Measurements from ENCODE around the gene CALD1.
A peak's percentile ranks its signal among the peaks of the same experiment; 100 is the strongest.

The CALD1 gene

DNA sequence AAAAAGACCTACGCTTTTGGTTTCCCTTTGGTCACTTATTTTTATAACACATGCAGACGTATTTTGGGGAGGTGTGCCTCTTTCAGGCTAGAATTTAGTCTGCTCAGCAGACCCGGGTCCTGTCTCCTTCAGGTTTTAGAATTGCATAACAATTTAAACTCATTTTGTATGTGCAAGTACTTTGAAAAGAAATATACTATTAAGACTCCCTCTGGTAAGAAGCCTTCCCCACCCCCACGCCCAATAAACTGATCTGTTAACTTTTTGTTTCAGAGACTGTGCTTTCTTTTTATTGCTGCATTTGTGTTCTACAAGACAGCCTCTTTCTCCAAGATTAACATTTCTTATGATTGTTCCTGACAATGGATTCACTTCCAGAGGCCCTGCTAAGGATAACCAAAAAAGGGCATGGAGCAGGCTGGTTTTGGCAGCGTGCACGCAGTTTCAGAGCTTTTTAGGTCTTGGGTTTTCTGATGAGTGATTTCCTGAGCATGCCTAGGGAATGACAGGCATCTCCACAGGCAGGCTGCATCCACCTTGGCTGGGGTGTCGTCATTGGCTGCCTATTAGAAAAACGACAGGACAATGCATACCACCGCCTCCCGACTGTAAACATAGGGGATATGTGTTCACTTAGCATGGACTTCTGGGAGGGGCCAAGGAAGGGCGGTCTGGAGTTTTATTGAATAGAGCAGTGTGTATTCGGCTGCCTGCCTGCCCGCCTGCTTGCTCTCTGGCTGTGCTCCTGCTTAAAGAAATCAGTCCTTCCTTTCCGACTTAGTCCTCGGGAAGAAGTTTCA is at the start of gene CALD1:
CALD1 (plus strand) TSS at position 694 of the 800 bp plus-strand sequence. CDS start 88,100 bp downstream, outside the sequence.
- Histone ChIP-seq H3K9ac (peak within 1 kb of the TSS; percentile 51 to 79 (median 69)), H3K4me2 (peak within 1 kb of the TSS; percentile 55 to 89 (median 76)), H3K4me1 (peaks cover 50 to 72% (median 60%) of the 10 kb centered on the region in 10 experiments), H3K4me3 (peak within 1 kb of the TSS; percentile 47 to 69 (median 61)), H3K27ac (peak within 1 kb of the TSS in 10 of 11 experiments; percentile 14 to 72 (median 66); a peak in 18 of 22 replicates), H4K20me1 (no peaks in the 10 kb centered on the region), H3K9me3 (replicated peaks in 1 of 11) (peaks cover 0 to 18% (median 13%) of the 10 kb centered on the region in 11 experiments; a peak in 13 of 22 replicates), H3K36me3 (peaks cover 0 to 12% (median 0%) of the 10 kb centered on the region in 11 experiments; a peak in 3 of 22 replicates), H3K27me3 (no peaks in the 10 kb centered on the region; a peak in 1 of 22 replicates)
- no peak for TF ChIP-seq Cebpa-rat (IDR thresholded peaks at IDR 0.05)

GRCh38 chr7:134729895-134730294 is 49.5 kb upstream of the CALD1 start:
- no peaks in the 10 kb centered on the region for H4K20me1 ChIP-seq
- 0 out of 22 replicates have a peak overlapping the region, but pooled peaks of 2 of the 11 experiments have one; percentile 14 to 24 for H3K9ac ChIP-seq
- peaks cover 26 to 60% (median 39%) of the 10 kb centered on the region in 10 experiments for H3K4me1 ChIP-seq
- H3K27me3 ChIP-seq, result no peaks in the 10 kb centered on the region
- H3K27ac ChIP-seq, result peak overlapping the region in 5 of 11 experiments; percentile 17 to 44 (median 28); a peak in 2 of 22 replicates
- H3K36me3 ChIP-seq, result 0 out of 22 replicates have a peak, but pooled peaks cover 0 to 4% (median 0%) of the 10 kb centered on the region in 11 experiments
- no peak overlapping the region for H3K4me3 ChIP-seq
- peaks cover 0 to 33% (median 20%) of the 10 kb centered on the region in 11 experiments; a peak in 19 of 22 replicates for H3K9me3 ChIP-seq (replicated peaks in 1 of 11)
- peak overlapping the region; percentile 13 to 66 (median 54); a peak in 18 of 22 replicates for H3K4me2 ChIP-seq
- TF ChIP-seq Cebpa-rat (IDR thresholded peaks at IDR 0.05), result no peak

- Histone ChIP-seq H4K20me1 (no peaks in the 10 kb centered on the region), H3K9ac (no peak overlapping the region), H3K27me3 (no peaks in the 10 kb centered on the region), H3K4me3 (no peak overlapping the region), H3K4me1 (peaks cover 26 to 60% (median 39%) of the 10 kb centered on the region in 10 experiments), H3K9me3 (replicated peaks in 1 of 11) (peaks cover 0 to 33% (median 17%) of the 10 kb centered on the region in 11 experiments; a peak in 19 of 22 replicates), H3K36me3 (0 out of 22 replicates have a peak, but pooled peaks cover 0 to 4% (median 0%) of the 10 kb centered on the region in 11 experiments), H3K4me2 (peak overlapping the region in 10 of 11 experiments; percentile 2 to 49 (median 42); a peak in 10 of 22 replicates), H3K27ac (no peak overlapping the region)
- no peak for TF ChIP-seq Cebpa-rat (IDR thresholded peaks at IDR 0.05)
These were observed 49.0 kb upstream of the CALD1 start for GRCh38 chr7:134730411-134730829.

GRCh38 chr7:134731616-134732015 is 47.8 kb upstream of the CALD1 start:
- Histone ChIP-seq H3K4me1 (peaks cover 26 to 60% (median 46%) of the 10 kb centered on the region in 10 experiments), H3K27ac (no peak overlapping the region), H3K36me3 (0 out of 22 replicates have a peak, but pooled peaks cover 0 to 2% (median 0%) of the 10 kb centered on the region in 11 experiments), H3K4me2 (peak overlapping the region; percentile 1 to 49 (median 30); a peak in 15 of 22 replicates), H3K27me3 (no peaks in the 10 kb centered on the region), H3K9ac (no peak overlapping the region), H3K4me3 (no peak overlapping the region), H4K20me1 (no peaks in the 10 kb centered on the region), H3K9me3 (replicated peaks in 1 of 11) (peaks cover 0 to 26% (median 12%) of the 10 kb centered on the region in 11 experiments; a peak in 11 of 22 replicates)
- TF ChIP-seq Cebpa-rat (IDR thresholded peaks at IDR 0.05), result no peak

DNA sequence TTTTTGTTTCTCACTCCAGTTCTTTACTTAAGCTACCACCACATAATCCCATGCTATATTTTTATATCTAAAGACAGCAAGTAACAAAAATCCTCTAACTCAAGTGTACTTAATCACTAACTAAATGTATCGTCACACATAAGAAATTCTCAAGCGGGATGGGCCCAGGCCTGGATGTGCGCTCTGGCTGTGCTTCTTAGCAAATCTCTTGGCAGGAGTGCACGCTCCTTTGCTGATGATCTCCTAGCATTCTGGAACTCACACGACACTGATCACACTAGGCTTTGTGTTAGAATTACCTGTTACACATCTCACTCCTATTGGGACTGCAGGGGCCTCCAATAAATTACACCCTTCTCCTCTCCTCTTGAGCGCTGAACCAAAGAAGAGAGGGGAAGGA is 46.7 kb upstream of the CALD1 start:
- H3K27me3 ChIP-seq, result no peaks in the 10 kb centered on the region
- peaks cover 36 to 59% (median 49%) of the 10 kb centered on the region in 10 experiments for H3K4me1 ChIP-seq
- H3K9me3 ChIP-seq (replicated peaks in 1 of 11), result peaks cover 0 to 19% (median 8%) of the 10 kb centered on the region in 11 experiments; a peak in 9 of 22 replicates
- peak overlapping the region; percentile 4 to 66 (median 37); a peak in 20 of 22 replicates for H3K4me2 ChIP-seq
- H3K27ac ChIP-seq, result peak overlapping the region in 4 of 11 experiments; percentile 3 to 32 (median 6); a peak in 2 of 22 replicates
- no peak for TF ChIP-seq Cebpa-rat (IDR thresholded peaks at IDR 0.05)
- H3K36me3 ChIP-seq, result no peaks in the 10 kb centered on the region
- H3K4me3 ChIP-seq, result no peak overlapping the region
- no peak overlapping the region; a peak in 1 of 22 replicates for H3K9ac ChIP-seq
- H4K20me1 ChIP-seq, result no peaks in the 10 kb centered on the region

DNA sequence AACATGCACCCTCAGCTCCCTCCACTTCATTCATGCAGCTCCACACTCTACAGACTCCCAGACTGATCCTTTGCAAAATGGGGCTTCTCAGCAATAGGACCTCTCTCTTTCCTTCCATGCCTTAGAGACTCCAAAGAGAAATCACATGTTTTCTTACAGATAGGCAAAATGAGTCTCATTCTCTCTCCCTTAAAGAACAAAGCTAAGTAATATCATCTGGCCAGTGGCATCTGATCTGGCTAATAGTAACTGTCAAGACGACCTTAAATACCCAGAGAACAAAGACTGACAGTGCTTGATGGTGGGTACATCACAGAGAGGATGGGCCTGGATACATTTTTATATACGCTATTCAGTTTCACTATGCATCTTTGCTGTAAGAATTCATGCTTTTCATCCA is 43.1 kb upstream of the CALD1 start:
- TF ChIP-seq Cebpa-rat (IDR thresholded peaks at IDR 0.05), result no peak
- Histone ChIP-seq H3K4me1 (peaks cover 31 to 56% (median 42%) of the 10 kb centered on the region in 10 experiments), H3K27me3 (no peaks in the 10 kb centered on the region), H3K9me3 (replicated peaks in 1 of 11) (peaks cover 0 to 34% (median 14%) of the 10 kb centered on the region in 11 experiments; a peak in 13 of 22 replicates), H3K4me3 (no peak overlapping the region), H3K9ac (no peak overlapping the region), H3K36me3 (no peaks in the 10 kb centered on the region), H3K4me2 (no peak overlapping the region; a peak in 2 of 22 replicates), H3K27ac (peak overlapping the region in 1 of 11 experiments; percentile 21; a peak in 1 of 22 replicates), H4K20me1 (no peaks in the 10 kb centered on the region)

DNA sequence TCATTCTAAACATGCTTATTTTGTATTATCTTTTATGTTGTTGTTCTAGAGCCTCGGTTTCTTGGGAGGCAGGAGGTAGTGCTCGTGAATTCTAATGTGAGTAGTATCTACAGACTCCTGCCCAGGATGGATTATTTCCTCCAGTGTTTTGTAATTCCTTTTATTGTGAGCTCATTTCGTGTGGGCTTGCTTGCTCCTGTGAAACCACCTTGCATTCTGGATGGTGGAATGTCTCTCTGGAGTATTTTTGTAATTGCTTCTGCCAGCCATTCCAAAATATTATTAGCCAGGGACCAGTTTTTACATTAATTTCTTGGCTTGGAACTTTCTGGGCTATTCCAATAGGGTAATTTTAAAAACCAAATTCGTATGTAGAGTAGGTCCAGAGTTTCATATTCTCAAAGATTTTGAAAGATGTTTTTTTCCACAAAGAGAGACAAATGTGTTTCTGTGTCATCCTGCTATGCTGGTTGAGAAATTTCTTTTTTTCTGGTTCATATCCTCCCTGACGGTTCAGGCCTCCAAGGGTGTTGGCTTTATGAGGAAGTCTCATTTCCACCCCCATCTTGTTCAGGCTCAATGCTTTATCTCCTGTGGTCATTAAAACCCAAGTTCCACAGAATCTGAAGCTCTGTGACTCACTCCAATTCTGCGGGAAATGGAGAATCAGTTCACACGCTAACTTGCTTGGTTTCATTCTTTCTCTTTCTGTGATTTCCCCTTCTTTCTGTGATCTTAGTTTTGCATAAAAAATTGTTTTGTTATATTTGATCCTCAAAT is 41.7 kb upstream of the CALD1 start:
- Histone ChIP-seq H3K9ac (peak overlapping the region in 10 of 11 experiments; percentile 47 to 70 (median 60); a peak in 19 of 22 replicates), H3K36me3 (no peaks in the 10 kb centered on the region), H3K4me1 (peaks cover 25 to 57% (median 35%) of the 10 kb centered on the region in 10 experiments), H4K20me1 (no peaks in the 10 kb centered on the region), H3K27ac (peak overlapping the region; percentile 24 to 86 (median 77); a peak in 21 of 22 replicates), H3K4me2 (peak overlapping the region; percentile 43 to 90 (median 75)), H3K27me3 (no peaks in the 10 kb centered on the region), H3K9me3 (replicated peaks in 1 of 11) (peaks cover 0 to 34% (median 14%) of the 10 kb centered on the region in 11 experiments; a peak in 13 of 22 replicates), H3K4me3 (peak overlapping the region in 1 of 10 experiments; percentile 43; a peak in 4 of 20 replicates)
- peak in 1 of 11 experiments; percentile 16; a peak in 1 of 22 replicates for TF ChIP-seq Cebpa-rat (IDR thresholded peaks at IDR 0.05)

GRCh38 chr7:134739362-134739761 is 40.1 kb upstream of the CALD1 start:
- peak overlapping the region in 3 of 11 experiments; percentile 74 to 80 (median 77); a peak in 5 of 22 replicates for H3K27ac ChIP-seq
- no peaks in the 10 kb centered on the region for H4K20me1 ChIP-seq
- H3K9me3 ChIP-seq (replicated peaks in 1 of 11), result peaks cover 0 to 32% (median 12%) of the 10 kb centered on the region in 11 experiments; a peak in 13 of 22 replicates
- H3K4me2 ChIP-seq, result peak overlapping the region in 7 of 11 experiments; percentile 74 to 90 (median 77); a peak in 10 of 22 replicates
- H3K27me3 ChIP-seq, result no peaks in the 10 kb centered on the region
- H3K4me1 ChIP-seq, result peaks cover 19 to 56% (median 29%) of the 10 kb centered on the region in 10 experiments
- no peak overlapping the region for H3K4me3 ChIP-seq
- TF ChIP-seq Cebpa-rat (IDR thresholded peaks at IDR 0.05), result no peak
- no peak overlapping the region for H3K9ac ChIP-seq
- H3K36me3 ChIP-seq, result no peaks in the 10 kb centered on the region

Data from BLaER1 treated with 17β-estradiol and CSF1 and Interleukin-3, amounts not matched to agents 10 nM and 100 nM (cell line).